KMS-11 (cell line): ENCODE results near the gene AP4B1.
"Not testable (repeated sequence)": the region's sequence is repeated elsewhere in the genome, so short reads cannot be mapped to it uniquely, and the experiment has no call there.

Experiments used
- H2AFZ ChIP-seq: fragments of 200-600 bp; sonication (generic); 2 replicates; pipeline ENCODE4 v1.6.1; 2016; ENCODE audit warnings: antibody characterized with exemption, mixed run types, low read depth
- H3K27ac ChIP-seq: fragments of 200-600 bp; sonication (generic); 2 replicates; pipeline ENCODE4 v1.6.1; 2016; ENCODE audit warnings: mild to moderate bottlenecking, mixed run types
- H3K27me3 ChIP-seq: fragments of 200-600 bp; sonication (generic); 2 replicates; pipeline ENCODE4 v1.6.1; 2017; ENCODE audit warnings: mild to moderate bottlenecking, low read depth, mixed run types, moderate library complexity; ENCODE audit not compliant: insufficient read depth
- H3K36me3 ChIP-seq: fragments of 200-600 bp; sonication (generic); 2 replicates; pipeline ENCODE4 v1.6.1; 2017; ENCODE audit warnings: mild to moderate bottlenecking, mixed run types; ENCODE audit not compliant: insufficient read depth
- H3K4me1 ChIP-seq: fragments of 200-600 bp; sonication (generic); 2 replicates; pipeline ENCODE4 v1.6.1; 2016; ENCODE audit warnings: mild to moderate bottlenecking, low read depth, mixed run types; ENCODE audit not compliant: poor library complexity, severe bottlenecking
- H3K4me2 ChIP-seq: fragments of 200-600 bp; sonication (generic); 2 replicates; pipeline ENCODE4 v1.7.0; 2016; ENCODE audit warnings: mild to moderate bottlenecking, mixed run types
- H3K4me3 ChIP-seq: fragments of 200-600 bp; sonication (generic); IDR thresholded peaks from 2 replicates; pipeline ENCODE4 v1.6.1; 2017; ENCODE audit warnings: low read depth, low read length, mixed read lengths; ENCODE audit not compliant: insufficient read depth
- H3K79me2 ChIP-seq: fragments of 200-600 bp; sonication (generic); 2 replicates; pipeline ENCODE4 v1.6.1; 2016; ENCODE audit warnings: low read depth, mixed run types; ENCODE audit not compliant: insufficient read depth
- H3K9ac ChIP-seq: fragments of 200-600 bp; sonication (generic); 2 replicates; pipeline ENCODE4 v1.6.1; 2016; ENCODE audit warnings: mild to moderate bottlenecking, mixed run types
- H4K20me1 ChIP-seq: fragments of 200-600 bp; sonication (generic); 2 replicates; pipeline ENCODE4 v1.6.1; 2016; ENCODE audit warnings: mild to moderate bottlenecking, mixed run types; ENCODE audit not compliant: insufficient read depth
- TF ChIP-seq, protein P1 (sequence below): fragments of 200-600 bp; sonication (generic); conservative IDR thresholded peaks from 2 replicates; pipeline ENCODE4 v1.6.1; 2017; ENCODE audit warnings: low read depth, mild to moderate bottlenecking, antibody characterized with exemption, low read length, moderate library complexity, mixed read lengths

The AP4B1 gene

DNA sequence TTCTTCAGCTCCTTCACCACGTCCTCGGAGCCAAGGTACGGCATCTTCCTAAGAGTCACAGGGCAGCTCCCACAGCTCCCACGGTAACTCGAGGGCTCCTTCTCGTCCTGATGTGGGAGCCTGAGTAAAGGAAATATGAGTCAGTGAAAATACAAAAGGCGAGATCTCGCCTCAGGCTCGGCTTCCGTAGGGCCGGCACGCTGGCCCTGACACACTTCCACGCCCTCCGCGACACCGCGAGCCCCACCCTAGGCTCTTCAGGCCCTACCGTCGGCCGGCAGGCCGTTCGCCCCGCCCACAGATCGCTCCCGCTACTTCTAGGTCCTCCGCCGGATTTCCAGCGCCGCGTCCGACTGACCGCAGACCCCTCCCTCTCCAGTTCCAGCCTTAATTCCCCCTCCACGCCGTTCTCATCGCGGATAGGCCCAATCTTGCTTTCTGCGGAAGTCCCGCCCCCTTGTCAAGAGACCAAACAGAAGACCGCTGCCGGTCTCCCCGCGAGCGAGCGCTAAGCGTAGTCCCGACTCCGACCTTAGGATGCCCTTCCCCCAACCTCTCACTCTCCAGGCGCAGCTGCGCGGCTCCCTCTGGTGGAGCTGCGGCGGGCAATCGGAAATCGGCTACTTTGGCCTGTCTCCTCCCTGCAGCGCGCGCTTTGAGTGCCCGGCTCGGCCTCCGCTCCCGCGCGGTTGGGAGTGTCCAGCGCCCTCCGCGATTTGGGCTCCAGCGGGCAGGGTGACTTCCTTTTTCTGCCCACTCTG lies at the start of gene AP4B1, which contains the start of gene DCLRE1B:
Gene AP4B1, minus strand, starts transcription at position 126 of the 761 bp plus-strand sequence. Its CDS starts 82 bp downstream, at position 44.
Gene DCLRE1B, plus strand, starts transcription at position 653 of the 761 bp plus-strand sequence. CDS start 261 bp downstream, outside the sequence.
- peaks cover 22% of the 10 kb centered on the region for H3K79me2 ChIP-seq
- H3K4me1 ChIP-seq = peaks cover 10% of the 10 kb centered on the region

DNA sequence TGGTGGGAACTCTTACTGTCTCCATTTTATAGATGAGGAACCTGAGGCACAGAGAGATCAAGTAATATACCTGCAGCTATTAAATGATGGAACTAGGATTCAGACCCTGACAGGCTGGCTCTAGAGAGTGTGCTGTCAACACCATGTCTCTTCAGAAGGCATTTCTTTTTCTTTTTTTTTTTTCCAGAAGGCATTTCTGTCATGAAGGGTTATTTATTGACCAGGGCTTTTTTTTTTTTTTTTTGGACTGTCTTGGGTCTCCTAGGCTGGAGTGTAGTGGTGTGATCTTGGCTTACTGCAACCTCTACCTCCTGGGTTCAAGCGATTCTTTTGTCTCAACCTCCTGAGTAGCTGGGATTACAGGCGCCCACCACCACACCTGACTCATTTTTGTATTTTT lies 47.1 kb upstream of the AP4B1 start:
- Histone ChIP-seq H3K4me2 (no peak overlapping the region), H3K36me3 (no peaks in the 10 kb centered on the region), H3K4me1 (peaks cover 36% of the 10 kb centered on the region), H2AFZ (no peak overlapping the region), H3K27me3 (no peaks in the 10 kb centered on the region), H3K9ac (no peak overlapping the region), H3K4me3 (no peak overlapping the region), H3K79me2 (peaks cover 60% of the 10 kb centered on the region), H3K27ac (no peak overlapping the region), H4K20me1 (no peaks in the 10 kb centered on the region)
- TF ChIP-seq, protein P1, sequence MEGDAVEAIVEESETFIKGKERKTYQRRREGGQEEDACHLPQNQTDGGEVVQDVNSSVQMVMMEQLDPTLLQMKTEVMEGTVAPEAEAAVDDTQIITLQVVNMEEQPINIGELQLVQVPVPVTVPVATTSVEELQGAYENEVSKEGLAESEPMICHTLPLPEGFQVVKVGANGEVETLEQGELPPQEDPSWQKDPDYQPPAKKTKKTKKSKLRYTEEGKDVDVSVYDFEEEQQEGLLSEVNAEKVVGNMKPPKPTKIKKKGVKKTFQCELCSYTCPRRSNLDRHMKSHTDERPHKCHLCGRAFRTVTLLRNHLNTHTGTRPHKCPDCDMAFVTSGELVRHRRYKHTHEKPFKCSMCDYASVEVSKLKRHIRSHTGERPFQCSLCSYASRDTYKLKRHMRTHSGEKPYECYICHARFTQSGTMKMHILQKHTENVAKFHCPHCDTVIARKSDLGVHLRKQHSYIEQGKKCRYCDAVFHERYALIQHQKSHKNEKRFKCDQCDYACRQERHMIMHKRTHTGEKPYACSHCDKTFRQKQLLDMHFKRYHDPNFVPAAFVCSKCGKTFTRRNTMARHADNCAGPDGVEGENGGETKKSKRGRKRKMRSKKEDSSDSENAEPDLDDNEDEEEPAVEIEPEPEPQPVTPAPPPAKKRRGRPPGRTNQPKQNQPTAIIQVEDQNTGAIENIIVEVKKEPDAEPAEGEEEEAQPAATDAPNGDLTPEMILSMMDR = no peak

More for the DNA sequence above, at the start of gene AP4B1, which contains the start of gene DCLRE1B:
- Histone ChIP-seq H3K27me3 (no peaks in the 10 kb centered on the region), H3K4me2 (peak within 1 kb of the TSS; percentile 93), H3K36me3 (no peaks in the 10 kb centered on the region), H3K4me3 (peak within 1 kb of the TSS; percentile 80), H3K9ac (peak within 1 kb of the TSS; percentile 71), H3K27ac (peak within 1 kb of the TSS; percentile 77), H2AFZ (peak within 1 kb of the TSS; percentile 88), H4K20me1 (no peaks in the 10 kb centered on the region)
- TF ChIP-seq, protein P1 = no peak

DNA sequence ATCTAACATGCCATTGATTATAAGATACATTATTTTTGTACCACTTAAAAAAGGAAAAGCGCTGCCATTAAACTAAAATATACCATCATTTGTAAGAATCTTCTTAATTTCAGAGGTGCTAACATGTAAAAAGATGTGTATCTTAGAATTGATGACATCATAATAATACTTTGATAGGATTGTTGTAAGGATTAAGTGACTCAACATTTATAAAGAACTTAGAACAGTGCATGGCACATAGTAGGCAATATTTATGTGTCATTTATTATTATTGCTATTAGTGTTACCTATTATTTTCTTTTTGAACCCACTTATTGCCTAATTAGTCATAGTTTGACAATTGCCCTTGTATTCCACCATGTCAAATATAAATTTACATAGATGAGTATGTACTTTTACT lies 46.3 kb upstream of the AP4B1 start:
- Histone ChIP-seq H3K4me3 (no peak overlapping the region), H3K4me1 (peaks cover 45% of the 10 kb centered on the region), H3K27ac (no peak overlapping the region), H2AFZ (no peak overlapping the region), H3K27me3 (no peaks in the 10 kb centered on the region), H3K79me2 (peaks cover 68% of the 10 kb centered on the region), H3K9ac (no peak overlapping the region), H3K4me2 (no peak overlapping the region), H4K20me1 (no peaks in the 10 kb centered on the region), H3K36me3 (no peaks in the 10 kb centered on the region)
- TF ChIP-seq, protein P1 = no peak

DNA sequence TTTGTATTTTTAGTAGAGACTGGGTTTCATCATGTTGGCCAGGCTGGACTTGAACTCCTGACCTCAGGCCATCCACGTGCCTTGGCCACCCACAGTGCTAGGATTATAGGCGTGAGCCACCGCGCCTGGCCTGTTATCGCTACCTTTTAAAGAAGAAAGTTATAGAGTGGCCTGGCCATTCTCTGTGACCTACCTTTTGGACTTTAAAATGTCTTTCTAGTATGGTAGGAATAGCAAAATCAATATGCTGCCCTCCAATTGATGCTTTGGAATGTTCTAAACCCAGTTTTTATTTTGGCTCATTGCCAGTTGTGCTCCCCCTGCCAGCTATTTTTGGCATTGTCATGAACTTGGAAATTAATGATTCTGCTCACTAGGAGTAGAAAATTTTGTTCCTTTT lies 44.4 kb upstream of the AP4B1 start:
- no peak overlapping the region for H2AFZ ChIP-seq
- peaks cover 64% of the 10 kb centered on the region for H3K4me1 ChIP-seq

DNA sequence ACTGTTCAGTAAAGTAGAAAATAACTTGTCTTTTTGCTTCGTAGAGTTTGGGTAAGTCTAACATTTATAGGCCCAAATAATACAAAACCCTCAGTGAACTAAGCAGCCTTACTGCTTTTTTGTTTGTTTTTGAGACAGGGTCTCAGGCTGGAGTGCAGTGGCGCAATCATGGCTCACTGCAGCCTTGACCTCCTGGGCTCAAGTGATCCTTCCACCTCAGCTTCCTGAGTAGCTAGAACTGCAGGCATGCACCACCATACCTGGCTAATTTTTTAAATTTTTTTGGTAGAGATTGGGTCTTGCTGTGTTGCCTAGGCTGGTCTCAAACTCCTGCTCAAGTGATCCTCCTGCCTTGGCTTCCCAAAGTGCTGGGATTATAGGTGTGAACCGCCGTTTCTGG lies 43.6 kb upstream of the AP4B1 start:
- peak overlapping the region; percentile 49 for H3K4me2 ChIP-seq
- not testable (repeated sequence) for H3K36me3 ChIP-seq, H3K4me3 ChIP-seq, H3K27me3 ChIP-seq, H3K9ac ChIP-seq, H4K20me1 ChIP-seq, H2AFZ ChIP-seq
- peaks cover 95% of the 10 kb centered on the region for H3K79me2 ChIP-seq
- H3K27ac ChIP-seq = peak overlapping the region; percentile 75; the same call in 1 of the 2 replicates
- H3K4me1 ChIP-seq = peaks cover 72% of the 10 kb centered on the region

More for the DNA sequence above, 44.4 kb upstream of the AP4B1 start:
- H4K20me1 ChIP-seq = no peaks in the 10 kb centered on the region
- no peak overlapping the region for H3K4me3 ChIP-seq
- no peak overlapping the region for H3K27ac ChIP-seq
- no peaks in the 10 kb centered on the region for H3K36me3 ChIP-seq
- H3K9ac ChIP-seq = no peak overlapping the region
- no peaks in the 10 kb centered on the region for H3K27me3 ChIP-seq
- no peak overlapping the region for H3K4me2 ChIP-seq
- TF ChIP-seq, protein P1 = peak; percentile 21; the same call in 1 of the 2 replicates
- H3K79me2 ChIP-seq = peaks cover 87% of the 10 kb centered on the region
